Duodenal mucosa (tissue), 2 donors: ENCODE results near the gene RNF182.

Experiments
- H3K27ac ChIP-seq: one replicate; pipeline ENCODE4 v1.7.0; 2013; ENCODE audit warnings: low read depth, low read length
- H3K27me3 ChIP-seq, 2 donors: one replicate each; pipeline ENCODE4 v1.7.0; 2013; ENCODE audit warnings: low read length in 2 of 2, control low read depth in 1 of 2; ENCODE audit not compliant: insufficient read depth in 2 of 2, control insufficient read depth in 1 of 2
- H3K36me3 ChIP-seq, 2 donors: one replicate each; pipeline ENCODE4 v1.7.0; 2013; ENCODE audit warnings: low read length in 2 of 2, control low read depth in 1 of 2; ENCODE audit not compliant: insufficient read depth in 2 of 2, control insufficient read depth in 1 of 2
- H3K4me1 ChIP-seq, 2 donors: one replicate each; pipeline ENCODE4 v1.7.0; 2013; ENCODE audit warnings: low read length in 2 of 2, control low read depth in 1 of 2; ENCODE audit not compliant: insufficient read depth in 2 of 2, control insufficient read depth in 1 of 2
- H3K4me3 ChIP-seq, 2 donors: one replicate each; pipeline ENCODE4 v1.7.0; 2013; ENCODE audit warnings: low read length in 2 of 2, low read depth in 1 of 2
- H3K9ac ChIP-seq, 2 donors: one replicate each; pipeline ENCODE4 v1.7.0; 2013; ENCODE audit warnings: low read length in 2 of 2, low read depth in 1 of 2
- H3K9me3 ChIP-seq, 2 donors: one replicate each; pipeline ENCODE4 v1.7.0; 2013; ENCODE audit warnings: low read length in 2 of 2, control low read depth in 1 of 2; ENCODE audit not compliant: control insufficient read depth in 1 of 2

RNF182 gene

DNA sequence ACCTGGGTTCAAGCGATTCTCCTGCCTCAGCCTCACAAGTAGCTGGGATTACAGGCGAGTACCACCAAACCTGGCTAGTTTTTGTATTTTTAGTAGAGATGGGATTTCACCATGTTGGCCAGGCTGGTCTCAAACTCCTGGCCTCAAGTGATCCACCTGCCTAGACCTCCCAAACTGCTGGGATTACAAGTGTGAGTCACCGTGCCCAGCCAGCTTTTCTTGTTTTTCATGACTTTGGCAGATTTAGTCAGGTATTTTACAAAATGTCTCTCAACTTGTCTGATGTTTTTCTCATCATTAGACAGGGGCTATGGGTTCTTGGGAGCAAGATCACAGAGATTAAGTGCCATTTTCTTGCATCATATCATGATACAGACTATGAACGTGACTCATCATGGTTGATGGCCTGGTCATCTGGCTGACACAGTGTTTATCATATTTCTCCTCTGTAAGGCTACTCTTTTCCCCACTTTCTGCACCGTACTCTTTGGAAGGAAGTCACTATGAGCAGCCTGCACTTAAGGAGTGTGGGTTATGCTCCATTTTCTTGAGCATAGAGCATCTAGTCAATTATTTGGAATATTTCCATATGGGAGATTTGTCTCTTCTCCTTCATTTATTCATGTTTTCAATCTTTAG is 67.8 kb downstream of the RNF182 start:
- Histone ChIP-seq H3K4me3 (no peak overlapping the region), H3K27ac (no peak overlapping the region), H3K4me1 (no peaks in the 10 kb centered on the region), H3K9ac (no peak overlapping the region), H3K9me3 (no peaks in the 10 kb centered on the region), H3K36me3 (no peaks in the 10 kb centered on the region), H3K27me3 (peaks cover 2% of the 10 kb centered on the region in 2 donors)

GRCh38 chr6:13993416-13993815 is 68.7 kb downstream of the RNF182 start:
- no peak overlapping the region for H3K27ac ChIP-seq
- H3K27me3 ChIP-seq, result peaks cover 2 to 4% of the 10 kb centered on the region in 2 donors
- H3K4me3 ChIP-seq, result no peak overlapping the region
- H3K9ac ChIP-seq, result no peak overlapping the region
- H3K36me3 ChIP-seq, result no peaks in the 10 kb centered on the region
- H3K4me1 ChIP-seq, result no peaks in the 10 kb centered on the region
- H3K9me3 ChIP-seq, result no peaks in the 10 kb centered on the region

DNA sequence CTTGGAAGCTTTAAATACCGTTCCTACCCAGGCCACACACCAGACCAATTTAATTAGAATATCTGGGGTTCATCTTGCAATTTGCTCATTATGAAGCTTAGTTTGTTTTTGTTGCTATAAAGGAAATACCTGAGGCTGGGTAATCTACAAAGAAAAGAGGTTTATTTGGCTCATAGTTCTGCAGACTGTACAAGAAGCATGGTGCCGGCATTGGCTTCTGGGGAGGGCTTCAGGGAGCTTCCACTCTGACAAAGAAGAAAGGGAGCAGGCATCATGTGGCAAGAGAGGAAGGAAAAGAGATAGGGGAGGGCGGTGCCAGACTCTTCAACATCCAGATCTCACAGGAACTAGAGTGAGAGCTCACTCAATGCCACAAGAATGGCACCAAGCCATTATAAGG is 73.6 kb downstream of the RNF182 start:
- Histone ChIP-seq H3K4me1 (no peaks in the 10 kb centered on the region), H3K9ac (no peak overlapping the region), H3K9me3 (no peaks in the 10 kb centered on the region), H3K36me3 (no peaks in the 10 kb centered on the region), H3K4me3 (no peak overlapping the region), H3K27ac (no peak overlapping the region), H3K27me3 (peaks cover 0 to 4% of the 10 kb centered on the region in 2 donors)

DNA sequence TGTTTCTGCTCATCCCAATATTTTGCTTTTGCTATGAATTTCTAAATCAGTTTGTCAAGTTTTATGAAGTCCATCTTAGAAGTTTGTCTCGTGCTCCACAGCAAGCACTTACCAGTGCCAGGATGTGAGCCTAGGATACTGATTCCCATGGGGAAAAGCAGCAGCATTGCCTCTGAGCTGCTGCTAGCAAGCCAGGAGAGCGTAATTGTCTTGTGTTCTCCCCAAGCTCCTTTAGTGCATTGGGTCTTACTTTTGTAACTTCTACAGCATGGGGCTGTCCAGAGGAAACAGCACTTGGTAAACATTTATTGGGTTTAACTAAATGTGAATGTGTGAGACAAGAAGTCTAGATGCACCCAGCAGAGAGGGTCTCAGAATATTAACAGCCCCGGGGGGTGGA is 76.1 kb downstream of the RNF182 start:
- Histone ChIP-seq H3K27me3 (peaks cover 0 to 4% of the 10 kb centered on the region in 2 donors), H3K9me3 (no peaks in the 10 kb centered on the region), H3K27ac (no peak overlapping the region), H3K36me3 (no peaks in the 10 kb centered on the region), H3K4me1 (no peaks in the 10 kb centered on the region), H3K9ac (no peak overlapping the region), H3K4me3 (no peak overlapping the region)

DNA sequence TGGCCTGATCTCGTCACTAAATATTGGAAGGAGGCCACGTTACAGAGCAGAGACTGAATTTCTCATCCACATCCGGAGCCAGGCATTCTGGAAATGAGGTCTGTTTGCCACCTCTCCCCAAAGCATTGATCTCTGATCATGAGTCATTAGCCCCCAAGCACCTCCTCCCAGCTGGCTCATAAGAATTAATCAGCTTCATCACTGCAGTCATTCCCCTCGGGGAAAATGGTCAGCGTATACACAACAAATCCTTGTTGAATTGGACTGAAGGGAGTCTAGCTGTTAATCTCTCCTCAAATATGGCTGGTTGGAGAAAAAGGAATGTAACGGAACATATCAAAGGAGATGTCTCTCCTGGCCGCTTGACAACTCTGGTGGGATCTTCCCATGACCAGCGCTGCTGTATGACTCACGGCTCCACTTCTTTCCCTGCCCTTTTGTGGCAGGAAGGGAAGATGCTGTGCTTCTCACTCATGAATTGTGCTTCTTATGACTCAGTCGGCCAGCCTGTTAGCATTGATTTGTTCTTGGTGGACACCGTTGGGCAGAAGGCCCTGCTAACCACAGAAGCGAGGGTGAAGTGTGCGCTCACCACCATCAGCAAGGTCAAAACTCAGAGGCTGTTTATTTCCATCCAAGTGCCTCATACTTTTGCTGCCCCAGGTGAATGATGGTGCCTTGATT is 76.7 kb downstream of the RNF182 start:
- H3K9me3 ChIP-seq, result no peaks in the 10 kb centered on the region
- no peak overlapping the region for H3K27ac ChIP-seq

DNA sequence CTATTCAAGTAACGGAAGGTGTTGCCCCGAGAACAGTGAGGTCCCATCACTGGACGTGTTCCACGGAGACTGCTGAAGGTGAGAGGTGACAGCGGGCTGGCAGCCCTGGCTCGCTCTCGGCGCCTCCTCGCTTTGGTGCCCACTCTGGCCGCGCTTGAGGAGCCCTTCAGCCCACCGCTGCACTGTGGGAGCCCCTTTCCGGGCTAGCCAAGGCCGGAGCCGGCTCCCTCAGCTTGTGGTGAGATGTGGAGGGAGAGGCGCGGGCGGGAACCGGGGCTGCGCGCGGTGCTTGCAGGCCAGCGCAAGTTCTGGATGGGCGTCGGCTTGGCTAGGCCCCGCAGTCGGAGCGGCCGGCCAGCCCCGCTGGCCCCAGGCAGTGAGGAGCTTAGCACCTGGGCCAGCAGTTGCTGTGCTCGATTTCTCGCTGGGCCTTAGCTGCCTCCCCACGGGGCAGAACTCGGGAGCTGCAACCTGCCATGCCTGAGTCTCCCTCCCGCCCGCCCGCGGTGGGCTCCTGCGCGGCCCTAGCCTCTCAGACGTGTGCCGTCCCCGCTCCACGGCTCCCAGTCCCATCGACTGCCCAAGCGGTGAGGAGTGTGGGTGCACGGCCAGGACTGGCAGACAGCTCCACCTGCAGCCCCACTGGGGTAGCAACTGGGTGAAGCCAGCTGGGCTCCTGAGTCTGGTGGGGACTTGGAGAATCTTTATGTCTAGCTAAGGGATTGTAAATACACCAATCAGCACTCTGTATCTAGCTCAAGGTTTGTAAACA is 77.6 kb downstream of the RNF182 start:
- H3K4me3 ChIP-seq, result no peak overlapping the region
- no peaks in the 10 kb centered on the region for H3K4me1 ChIP-seq
- no peaks in the 10 kb centered on the region for H3K36me3 ChIP-seq
- no peak overlapping the region for H3K9ac ChIP-seq
- no peaks in the 10 kb centered on the region for H3K9me3 ChIP-seq
- no peak overlapping the region for H3K27ac ChIP-seq
- H3K27me3 ChIP-seq, result peaks cover 0 to 4% of the 10 kb centered on the region in 2 donors

More for the DNA sequence above, 76.7 kb downstream of the RNF182 start:
- Histone ChIP-seq H3K4me1 (no peaks in the 10 kb centered on the region), H3K36me3 (no peaks in the 10 kb centered on the region), H3K9ac (no peak overlapping the region), H3K4me3 (no peak overlapping the region), H3K27me3 (peaks cover 0 to 4% of the 10 kb centered on the region in 2 donors)

DNA sequence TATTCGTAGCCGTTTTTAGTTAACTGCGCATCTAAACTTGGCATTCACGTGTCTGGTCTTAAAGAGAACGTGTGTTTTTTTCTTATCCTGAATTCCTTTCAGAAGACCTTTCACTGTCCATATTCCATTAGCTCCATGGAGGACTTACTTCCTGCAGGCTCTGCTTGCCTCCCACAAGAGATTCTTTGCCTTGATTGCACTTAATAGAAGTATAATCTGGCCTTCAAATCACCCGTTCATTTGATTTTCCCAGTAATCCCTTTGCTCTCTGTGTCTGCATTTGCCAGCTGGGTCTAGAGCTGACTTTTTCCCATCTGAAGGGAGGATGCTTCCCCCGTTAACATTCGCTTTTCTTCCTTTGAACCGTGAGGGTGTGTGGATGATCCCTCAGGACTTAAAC is 79.5 kb downstream of the RNF182 start:
- H3K27me3 ChIP-seq, result no peaks in the 10 kb centered on the region
- no peaks in the 10 kb centered on the region for H3K4me1 ChIP-seq
- H3K9ac ChIP-seq, result no peak overlapping the region
- H3K27ac ChIP-seq, result no peak overlapping the region
- no peaks in the 10 kb centered on the region for H3K36me3 ChIP-seq
- H3K9me3 ChIP-seq, result no peaks in the 10 kb centered on the region
- H3K4me3 ChIP-seq, result no peak overlapping the region

DNA sequence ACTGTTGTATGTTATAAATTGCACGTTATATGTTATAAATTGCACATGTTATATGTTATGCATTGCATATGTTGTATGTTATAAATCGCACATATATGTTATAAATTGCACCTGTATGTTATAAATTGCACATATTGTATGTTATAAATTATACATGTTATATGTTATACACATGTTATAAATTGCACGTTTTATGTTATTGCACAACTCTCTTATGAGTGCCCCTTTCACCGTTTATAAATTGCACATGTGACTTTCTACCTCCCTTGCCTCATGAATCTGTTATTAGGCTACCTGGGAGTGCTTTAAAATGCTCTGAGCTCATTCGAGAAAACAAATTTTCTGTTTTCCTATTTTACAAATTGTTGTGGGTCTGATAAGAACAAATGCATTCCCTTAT is 84.1 kb downstream of the RNF182 start:
- H3K27me3 ChIP-seq, result no peaks in the 10 kb centered on the region
- no peak overlapping the region for H3K4me3 ChIP-seq
- no peaks in the 10 kb centered on the region for H3K4me1 ChIP-seq
- H3K27ac ChIP-seq, result no peak overlapping the region
- H3K36me3 ChIP-seq, result no peaks in the 10 kb centered on the region
- no peaks in the 10 kb centered on the region for H3K9me3 ChIP-seq
- H3K9ac ChIP-seq, result no peak overlapping the region

- Histone ChIP-seq H3K4me3 (no peak overlapping the region), H3K9me3 (no peaks in the 10 kb centered on the region), H3K27ac (no peak overlapping the region), H3K4me1 (no peaks in the 10 kb centered on the region), H3K27me3 (no peaks in the 10 kb centered on the region), H3K36me3 (no peaks in the 10 kb centered on the region), H3K9ac (no peak overlapping the region)
Observed at GRCh38 chr6:14009431-14009830, 84.7 kb downstream of the RNF182 start.

DNA sequence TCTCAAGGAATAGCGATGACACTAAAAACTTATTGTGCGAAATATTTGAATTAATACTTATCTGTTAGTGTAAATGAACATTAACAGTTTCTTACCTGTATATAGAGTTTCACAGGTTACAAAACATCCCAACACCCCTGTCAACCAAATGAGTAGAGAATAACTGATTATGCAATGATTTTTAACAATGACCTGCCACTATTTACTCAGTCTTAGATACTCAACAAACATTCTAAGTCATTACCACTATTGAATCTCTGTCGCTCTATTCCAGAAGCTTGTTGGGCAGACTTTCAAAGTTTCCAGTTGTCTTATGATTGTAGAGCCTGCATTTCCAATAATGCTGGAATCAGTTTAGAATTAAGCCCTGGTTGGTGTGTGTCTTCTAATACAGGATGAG is 85.5 kb downstream of the RNF182 start:
- no peaks in the 10 kb centered on the region for H3K4me1 ChIP-seq
- no peak overlapping the region for H3K27ac ChIP-seq
- no peaks in the 10 kb centered on the region for H3K36me3 ChIP-seq
- H3K9ac ChIP-seq, result no peak overlapping the region
- H3K9me3 ChIP-seq, result no peaks in the 10 kb centered on the region
- no peak overlapping the region for H3K4me3 ChIP-seq
- no peaks in the 10 kb centered on the region for H3K27me3 ChIP-seq
